Thoracic aorta (tissue), 2 donors: ENCODE data around the gene CLDN5. TPM values are rescaled to one million over a fixed set of nuclear protein-coding genes. Genes with fewer than 3 reads are reported as not detected.

Source experiments
- ATAC-seq: fragments of 150-250 bp; one replicate; pipeline ENCODE4 v1.8.0; 2017; ENCODE audit warnings: low read depth; ENCODE audit not compliant: insufficient number of reproducible peaks, low FRiP score
- DNase-seq: peaks from one replicate; pipeline ENCODE4 v3.0.0-alpha.2; 2020; ENCODE audit warnings: low spot score
- H3K27ac ChIP-seq, 2 donors: fragments of 200-600 bp; sonication (generic); 1 replicate in 1 of 2; 2 replicates in 1 of 2; pipeline ENCODE4 v1.5.1; 2016; ENCODE audit warnings: mild to moderate bottlenecking in 2 of 2, moderate library complexity in 2 of 2
- H3K27me3 ChIP-seq: fragments of 200-600 bp; sonication (generic); replicated peaks from 2 replicates; pipeline ENCODE4 v1.6.0; 2016; ENCODE audit warnings: mild to moderate bottlenecking; ENCODE audit not compliant: insufficient read depth
- H3K36me3 ChIP-seq: fragments of 200-600 bp; sonication (generic); one replicate; pipeline ENCODE4 v1.5.1; 2016
- H3K4me1 ChIP-seq, 2 donors: fragments of 200-600 bp; sonication (generic); 1 replicate in 1 of 2; 2 replicates in 1 of 2; pipeline versions ENCODE4 v1.5.1 to v1.6.0; 2016; ENCODE audit warnings: low read depth in 2 of 2, mild to moderate bottlenecking in 1 of 2; ENCODE audit not compliant: control insufficient read depth in 1 of 2
- H3K4me3 ChIP-seq: fragments of 200-600 bp; sonication (generic); 2 replicates; pipeline ENCODE4 v1.5.1; 2016; ENCODE audit warnings: mild to moderate bottlenecking
- H3K9me3 ChIP-seq: fragments of 200-600 bp; sonication (generic); 2 replicates; pipeline ENCODE4 v1.5.1; 2016
- total RNA-seq, 2 donors: library from RNA; depleted of rRNA; stranded (reverse); fragments of >200 nt; gene quantifications; one replicate each; pipeline versions ENCODE4 v1.1.0 to v1.2.3, GENCODE V29; 2016
- TF ChIP-seq, protein P1 (sequence below): fragments of 200-600 bp; sonication (generic); IDR thresholded peaks from one replicate; pipeline ENCODE4 v1.5.1; 2019; ENCODE audit warnings: antibody characterized with exemption

The CLDN5 gene, protein sequence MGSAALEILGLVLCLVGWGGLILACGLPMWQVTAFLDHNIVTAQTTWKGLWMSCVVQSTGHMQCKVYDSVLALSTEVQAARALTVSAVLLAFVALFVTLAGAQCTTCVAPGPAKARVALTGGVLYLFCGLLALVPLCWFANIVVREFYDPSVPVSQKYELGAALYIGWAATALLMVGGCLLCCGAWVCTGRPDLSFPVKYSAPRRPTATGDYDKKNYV
- 10 to 100 TPM; 41.0 to 68.0 TPM for total RNA-seq

DNA sequence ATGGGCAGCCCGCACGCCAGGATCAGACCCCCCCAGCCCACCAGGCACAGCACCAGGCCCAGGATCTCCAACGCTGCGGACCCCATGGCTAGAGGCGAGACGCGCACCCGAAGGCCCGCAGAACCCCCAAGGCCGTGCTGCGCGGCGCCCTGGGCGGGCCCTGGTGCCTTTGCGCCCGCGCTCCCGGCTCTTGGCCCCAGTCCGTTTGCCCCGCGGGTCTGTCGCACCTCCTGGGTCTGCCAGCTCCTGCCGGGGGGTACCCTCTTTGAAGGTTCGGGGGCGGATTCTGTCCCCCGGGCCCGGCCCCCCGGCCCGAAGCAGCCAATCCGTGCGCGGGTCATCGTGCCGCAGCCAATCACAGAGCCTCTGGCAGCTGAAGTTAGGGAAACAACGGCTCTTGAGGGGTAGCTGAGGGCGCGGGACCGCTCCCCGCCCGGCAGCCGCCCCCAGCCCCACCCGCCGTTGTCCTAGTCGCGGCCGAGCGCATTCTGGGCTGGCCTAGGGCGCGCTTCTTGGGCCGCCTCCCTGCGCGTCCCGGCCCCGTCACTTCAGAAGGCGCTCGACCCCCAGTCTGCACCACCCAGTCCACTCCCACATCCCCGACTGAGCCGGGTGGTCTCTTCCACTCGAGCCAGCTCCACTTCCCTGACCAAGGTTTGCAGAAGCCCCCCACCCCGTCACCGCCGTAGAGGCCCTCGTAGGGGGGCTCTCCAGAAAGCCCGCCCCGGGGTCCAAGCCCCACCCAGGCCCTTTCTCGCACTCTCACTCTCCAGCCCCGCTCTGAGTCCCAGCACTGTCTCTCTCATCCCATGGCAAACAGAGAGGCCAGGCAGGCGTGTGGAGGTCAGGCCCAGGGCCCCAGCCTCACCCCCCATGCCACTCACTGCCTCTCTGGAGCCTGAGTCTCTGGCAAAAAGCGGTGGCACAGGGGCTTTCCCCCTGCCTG lies at the start of gene CLDN5:
CLDN5 (minus strand) TSS at position 241 of the 946 bp plus-strand sequence; CDS start at position 86, 155 bp downstream.
- DNase-seq, result no peak
- Histone ChIP-seq H3K4me1 (peaks cover 0 to 10% of the 10 kb centered on the region in 2 donors), H3K36me3 (no peaks in the 10 kb centered on the region), H3K4me3 (peak within 1 kb of the TSS; percentile 32), H3K9me3 (no peaks in the 10 kb centered on the region), H3K27ac (no peak within 1 kb of the TSS), H3K27me3 (no peaks in the 10 kb centered on the region)
- TF ChIP-seq, protein P1, sequence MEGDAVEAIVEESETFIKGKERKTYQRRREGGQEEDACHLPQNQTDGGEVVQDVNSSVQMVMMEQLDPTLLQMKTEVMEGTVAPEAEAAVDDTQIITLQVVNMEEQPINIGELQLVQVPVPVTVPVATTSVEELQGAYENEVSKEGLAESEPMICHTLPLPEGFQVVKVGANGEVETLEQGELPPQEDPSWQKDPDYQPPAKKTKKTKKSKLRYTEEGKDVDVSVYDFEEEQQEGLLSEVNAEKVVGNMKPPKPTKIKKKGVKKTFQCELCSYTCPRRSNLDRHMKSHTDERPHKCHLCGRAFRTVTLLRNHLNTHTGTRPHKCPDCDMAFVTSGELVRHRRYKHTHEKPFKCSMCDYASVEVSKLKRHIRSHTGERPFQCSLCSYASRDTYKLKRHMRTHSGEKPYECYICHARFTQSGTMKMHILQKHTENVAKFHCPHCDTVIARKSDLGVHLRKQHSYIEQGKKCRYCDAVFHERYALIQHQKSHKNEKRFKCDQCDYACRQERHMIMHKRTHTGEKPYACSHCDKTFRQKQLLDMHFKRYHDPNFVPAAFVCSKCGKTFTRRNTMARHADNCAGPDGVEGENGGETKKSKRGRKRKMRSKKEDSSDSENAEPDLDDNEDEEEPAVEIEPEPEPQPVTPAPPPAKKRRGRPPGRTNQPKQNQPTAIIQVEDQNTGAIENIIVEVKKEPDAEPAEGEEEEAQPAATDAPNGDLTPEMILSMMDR, result no peak
- ATAC-seq, result no peak

DNA sequence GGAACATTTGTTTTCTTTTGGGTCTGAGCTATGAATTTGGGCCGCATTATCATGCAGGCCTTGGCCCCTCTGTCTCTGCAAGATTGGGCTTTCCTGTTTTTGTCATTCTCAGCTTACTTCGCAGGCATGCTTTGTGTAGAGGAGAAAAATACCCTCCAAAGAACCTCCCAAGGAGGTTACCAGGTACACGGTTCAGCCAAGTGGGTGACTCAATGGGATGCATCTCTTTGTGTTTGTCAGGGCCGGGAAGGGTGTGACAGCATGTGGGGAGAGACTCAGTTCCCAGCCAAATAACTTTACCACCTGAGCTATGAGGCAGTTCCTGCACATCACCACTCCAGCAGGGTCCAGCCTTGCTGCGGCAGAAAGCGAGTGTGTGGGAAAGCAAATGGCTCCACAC lies 47.8 kb upstream of the CLDN5 start:
- Histone ChIP-seq H3K27ac (no peak overlapping the region), H3K36me3 (no peaks in the 10 kb centered on the region), H3K9me3 (no peaks in the 10 kb centered on the region), H3K4me1 (no peaks in the 10 kb centered on the region), H3K4me3 (no peak overlapping the region), H3K27me3 (no peaks in the 10 kb centered on the region)
- no peak for DNase-seq
- no peak for ATAC-seq
- TF ChIP-seq, protein P1, result no peak

DNA sequence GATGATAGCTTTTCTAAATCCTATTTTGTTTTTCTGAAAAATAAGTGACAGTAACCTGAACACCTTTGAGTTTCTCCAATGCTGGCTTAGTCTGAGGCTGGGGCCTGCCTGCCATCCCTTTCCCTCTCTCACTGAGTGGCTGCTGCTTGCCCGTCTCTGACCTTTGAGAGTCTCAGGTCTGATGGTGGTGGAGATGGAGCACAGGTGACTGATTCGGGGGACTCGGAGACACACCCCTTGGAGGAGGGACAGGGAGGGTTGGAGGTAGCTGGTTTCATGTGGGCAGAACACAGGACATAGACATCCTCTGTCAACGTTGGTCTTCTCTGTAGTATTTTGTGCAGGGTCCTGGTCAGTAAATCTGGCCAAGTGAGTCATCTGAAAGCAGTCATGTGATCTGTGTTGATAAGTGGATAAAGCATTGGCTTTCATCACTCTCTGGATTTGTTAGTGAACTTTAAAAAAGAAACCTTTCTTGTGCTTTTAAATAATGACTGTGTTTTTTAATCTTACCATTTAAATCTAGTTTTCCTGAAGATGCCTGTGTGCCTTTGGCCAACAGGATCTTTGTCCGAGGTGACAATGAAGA lies 47.1 kb upstream of the CLDN5 start:
- Histone ChIP-seq H3K9me3 (no peaks in the 10 kb centered on the region), H3K27ac (no peak overlapping the region), H3K36me3 (no peaks in the 10 kb centered on the region), H3K4me3 (no peak overlapping the region), H3K27me3 (no peaks in the 10 kb centered on the region), H3K4me1 (no peaks in the 10 kb centered on the region)
- no peak for DNase-seq
- TF ChIP-seq, protein P1, result no peak
- no peak for ATAC-seq

DNA sequence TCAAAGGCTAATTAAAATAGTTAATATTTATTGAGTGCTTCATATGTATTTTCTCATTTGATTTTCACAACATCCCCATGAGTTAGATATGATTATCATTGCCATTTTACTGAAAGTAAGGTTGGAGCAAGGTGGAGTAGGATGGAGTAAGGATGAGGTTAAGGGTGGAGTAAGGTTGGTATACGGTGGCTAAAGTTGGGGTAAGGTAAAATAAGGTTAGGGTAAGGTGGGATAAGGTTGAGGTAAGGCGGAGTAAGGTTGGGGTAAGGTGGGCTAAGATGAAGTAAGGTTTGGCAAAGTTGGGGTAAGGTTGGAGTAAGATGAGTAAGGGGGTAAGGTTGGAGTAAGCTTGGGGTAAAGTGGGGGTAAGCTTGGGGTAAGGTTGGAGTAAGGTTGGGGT lies 45.8 kb upstream of the CLDN5 start:
- ATAC-seq (no peak), DNase-seq (no peak)
- Histone ChIP-seq H3K27me3 (no peaks in the 10 kb centered on the region), H3K36me3 (no peaks in the 10 kb centered on the region), H3K27ac (no peak overlapping the region), H3K4me1 (no peaks in the 10 kb centered on the region), H3K4me3 (no peak overlapping the region), H3K9me3 (no peaks in the 10 kb centered on the region)
- TF ChIP-seq, protein P1, result no peak

DNA sequence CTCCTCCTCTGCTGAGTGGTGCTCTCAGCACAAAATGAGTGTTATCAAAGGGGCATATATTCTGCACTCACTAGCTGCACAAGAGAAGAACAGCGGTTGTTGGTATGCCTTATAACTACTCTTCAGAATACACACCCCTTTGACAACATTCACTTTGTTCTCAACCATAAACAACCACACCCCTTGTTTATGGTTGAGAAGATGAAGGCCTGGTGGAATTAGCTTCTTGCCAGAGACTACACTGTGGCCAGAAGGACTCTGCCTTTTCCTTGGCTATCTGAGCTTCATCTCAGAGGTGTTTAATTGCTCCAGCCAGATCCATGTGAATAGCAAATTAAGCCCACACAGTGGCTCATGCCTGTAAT lies 45.0 kb upstream of the CLDN5 start:
- Histone ChIP-seq H3K4me3 (no peak overlapping the region), H3K9me3 (no peaks in the 10 kb centered on the region), H3K4me1 (no peaks in the 10 kb centered on the region), H3K27me3 (no peaks in the 10 kb centered on the region), H3K27ac (no peak overlapping the region), H3K36me3 (no peaks in the 10 kb centered on the region)
- ATAC-seq, result no peak
- TF ChIP-seq, protein P1, result no peak
- DNase-seq, result no peak
